B cell (primary cell): Measurements from ENCODE around the gene SPIRE1.

Experiments
- CTCF ChIP-seq: fragments of 200-600 bp; IDR thresholded peaks from one replicate; pipeline ENCODE4 v1.8.0; 2022; ENCODE audit warnings: antibody characterized with exemption, mild to moderate bottlenecking
- EZH2 ChIP-seq: IDR thresholded peaks from 2 replicates; pipeline ENCODE4 v1.6.1; 2012; ENCODE audit warnings: borderline replicate concordance, low read depth, mild to moderate bottlenecking, moderate library complexity, low read length; ENCODE audit not compliant: insufficient read depth, poor library complexity, severe bottlenecking

- no peak for TF ChIP-seq CTCF
- no peak for TF ChIP-seq EZH2
Measured at GRCh38 chr18:12692206-12692605, 34.3 kb upstream of the SPIRE1 start.
